HepG2 (cell line): ENCODE data around the gene PELI3.
A peak's percentile ranks its signal among the peaks of the same experiment; 100 is the strongest.
"Not testable (repeated sequence)": the region's sequence is repeated elsewhere in the genome, so short reads cannot be mapped to it uniquely, and the experiment has no call there.

ENCODE experiments used
- CTCF ChIP-seq: sonication (generic); formaldehyde crosslinking; IDR thresholded peaks from 2 replicates; pipeline ENCODE4 v1.5.0; 2020; ENCODE audit warnings: mild to moderate bottlenecking, missing genetic modification reagents, moderate library complexity
- E2F1 ChIP-seq: sonication (generic); formaldehyde crosslinking; IDR thresholded peaks from 2 replicates; pipeline ENCODE4 v1.5.0; 2020; ENCODE audit warnings: missing genetic modification reagents
- GATAD2A ChIP-seq: IDR thresholded peaks from 2 replicates; pipeline ENCODE4 v1.6.1; 2016
- HMGA1 ChIP-seq: sonication (generic); formaldehyde crosslinking; conservative IDR thresholded peaks from 2 replicates; pipeline ENCODE4 v1.4.0; 2020; ENCODE audit warnings: missing genetic modification reagents
- KLF6 ChIP-seq: IDR thresholded peaks from 2 replicates; pipeline ENCODE4 v1.8.0; 2016; ENCODE audit warnings: missing biosample characterization, missing genetic modification reagents
- MXI1 ChIP-seq: IDR thresholded peaks from 3 replicates; pipeline ENCODE4 v1.6.1; 2012; ENCODE audit warnings: low read depth, low read length, inconsistent platforms, borderline replicate concordance
- MYPOP ChIP-seq: sonication (generic); formaldehyde crosslinking; IDR thresholded peaks from 2 replicates; pipeline ENCODE4 v1.8.1; 2023; ENCODE audit warnings: mild to moderate bottlenecking, moderate library complexity, missing genetic modification reagents
- PCBP2 ChIP-seq: fragments of 200-400 bp; formaldehyde crosslinking; optimal IDR thresholded peaks from 2 replicates; pipeline ENCODE3; 2018; ENCODE audit warnings: low read length, low read depth; ENCODE audit not compliant: poor library complexity, severe bottlenecking
- POGK ChIP-seq: sonication (generic); formaldehyde crosslinking; conservative IDR thresholded peaks from 2 replicates; pipeline ENCODE4 v1.8.0; 2022; ENCODE audit warnings: mild to moderate bottlenecking, moderate library complexity, missing genetic modification reagents
- RFX5 ChIP-seq: IDR thresholded peaks from 2 replicates; pipeline ENCODE4 v1.6.1; 2011; ENCODE audit warnings: low read depth, low read length, improper control_type of control experiment
- SIN3A ChIP-seq: IDR thresholded peaks from 2 replicates; pipeline ENCODE4 v1.6.1; 2011; ENCODE audit warnings: low read depth, mild to moderate bottlenecking, control low read depth, low read length, borderline replicate concordance
- SMAD3 ChIP-seq: sonication (generic); formaldehyde crosslinking; IDR thresholded peaks from 2 replicates; pipeline ENCODE4 v1.4.0; 2020; ENCODE audit warnings: missing genetic modification reagents
- ZBTB49 ChIP-seq: sonication (generic); formaldehyde crosslinking; IDR thresholded peaks from 2 replicates; pipeline ENCODE4 v1.4.0; 2020; ENCODE audit warnings: missing genetic modification reagents, borderline replicate concordance
- ZNF850 ChIP-seq: sonication (generic); formaldehyde crosslinking; conservative IDR thresholded peaks from 2 replicates; pipeline ENCODE4 v1.9.0; 2021; ENCODE audit warnings: mild to moderate bottlenecking, missing genetic modification reagents

- TF ChIP-seq ZNF850 (CRISPR knock-in tag); ZBTB49; RFX5; POGK (CRISPR knock-in tag); E2F1; SIN3A; SMAD3 (CRISPR knock-in tag); MXI1; MYPOP (CRISPR knock-in tag); PCBP2; GATAD2A (CRISPR knock-in tag); HMGA1 (CRISPR knock-in tag); KLF6 (CRISPR knock-in tag): not testable (repeated sequence)
- TF ChIP-seq CTCF (CRISPR knock-in tag): peak; percentile 31; the same call in 1 of the 2 replicates
Observed at GRCh38 chr11:66440101-66440939, 26.4 kb upstream of the PELI3 start.
